HG02642 (cell line): Measurements from ENCODE around the gene MYO19.
"Not testable (repeated sequence)": the region's sequence is repeated elsewhere in the genome, so short reads cannot be mapped to it uniquely, and the experiment has no call there.

Source experiments
- ATAC-seq: cut with Tn5 transposase; IDR thresholded peaks from one replicate; pipeline ENCODE4 v1.9.1; 2021; ENCODE audit warnings: mild to moderate bottlenecking; ENCODE audit not compliant: unreplicated experiment, poor library complexity

MYO19 gene

GRCh38 chr17:36532435-36532975 lies 2.2 kb downstream of the MYO19 start:
- no peak for ATAC-seq

GRCh38 chr17:36529121-36529520 lies 5.5 kb downstream of the MYO19 start:
- no peak for ATAC-seq

- no peak for ATAC-seq
Measured at GRCh38 chr17:36527621-36528250, 6.9 kb downstream of the MYO19 start.

GRCh38 chr17:36525888-36526287 lies 8.8 kb downstream of the MYO19 start:
- ATAC-seq = no peak

- ATAC-seq = no peak
Measured at GRCh38 chr17:36525113-36525512, 9.6 kb downstream of the MYO19 start.

DNA sequence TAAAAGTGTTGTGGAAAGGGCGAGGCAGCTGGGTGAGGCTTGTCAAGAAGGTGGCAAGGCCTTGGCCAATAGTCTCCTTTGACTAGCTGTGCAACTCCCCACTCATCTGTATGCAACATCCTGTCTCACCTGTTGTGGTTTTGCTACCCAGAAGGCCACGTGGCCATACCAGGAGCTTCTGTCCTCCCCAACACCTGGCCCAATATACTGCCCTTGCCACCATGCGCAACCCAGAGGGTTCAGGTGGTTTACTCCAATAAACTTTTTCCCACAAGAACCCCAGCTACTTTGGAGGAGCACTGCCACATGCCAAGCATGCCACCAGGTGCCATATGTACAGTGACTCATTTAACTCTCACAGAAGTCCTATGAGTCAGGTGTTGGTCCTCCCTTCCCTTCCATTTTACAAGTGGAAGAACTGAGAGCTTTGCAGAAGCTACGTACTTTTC lies 10.2 kb downstream of the MYO19 start:
- no peak for ATAC-seq

GRCh38 chr17:36523113-36523512 lies 11.6 kb downstream of the MYO19 start:
- no peak for ATAC-seq

DNA sequence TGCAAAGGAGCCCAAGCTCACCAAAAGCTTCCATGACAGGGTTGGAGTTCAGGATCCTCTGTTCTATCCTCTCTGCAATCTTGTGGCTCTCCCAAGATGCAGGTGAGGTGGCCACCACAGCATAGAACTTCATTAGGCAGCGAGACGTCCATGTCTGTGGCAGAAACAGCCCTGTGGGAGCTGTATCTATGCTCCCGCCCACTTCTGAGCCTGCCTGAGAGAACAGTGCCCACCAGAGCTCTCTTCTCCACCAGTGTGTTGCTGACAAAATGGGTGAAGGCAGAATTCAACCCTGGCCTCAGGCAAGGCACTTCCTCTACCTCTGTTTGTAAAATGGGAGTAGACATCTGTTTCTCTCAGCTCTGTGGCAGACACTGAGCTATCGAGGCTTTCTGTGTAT lies 18.8 kb downstream of the MYO19 start:
- no peak for ATAC-seq

DNA sequence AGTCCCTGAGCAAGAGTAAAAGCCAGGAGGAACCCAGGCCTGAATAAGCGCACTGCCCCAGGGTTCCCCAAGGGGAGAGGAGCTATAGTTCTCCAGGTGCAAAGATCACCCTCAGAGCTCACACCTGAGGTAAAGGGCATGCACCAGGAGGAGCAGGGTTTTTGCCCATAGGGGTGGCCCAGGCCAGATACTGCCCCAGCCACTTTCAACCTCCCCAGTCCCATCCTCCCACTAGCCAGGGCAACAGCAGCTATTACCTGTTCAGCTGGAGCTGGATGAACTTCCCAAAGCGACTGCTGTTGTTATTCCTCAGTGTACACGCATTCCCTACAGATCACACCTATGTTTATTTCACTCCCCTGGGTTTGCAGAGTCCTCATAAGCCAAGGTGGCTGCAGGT lies 19.8 kb downstream of the MYO19 start:
- ATAC-seq = no peak

- ATAC-seq = no peak
Measured at GRCh38 chr17:36512641-36513040, 22.0 kb downstream of the MYO19 start.

DNA sequence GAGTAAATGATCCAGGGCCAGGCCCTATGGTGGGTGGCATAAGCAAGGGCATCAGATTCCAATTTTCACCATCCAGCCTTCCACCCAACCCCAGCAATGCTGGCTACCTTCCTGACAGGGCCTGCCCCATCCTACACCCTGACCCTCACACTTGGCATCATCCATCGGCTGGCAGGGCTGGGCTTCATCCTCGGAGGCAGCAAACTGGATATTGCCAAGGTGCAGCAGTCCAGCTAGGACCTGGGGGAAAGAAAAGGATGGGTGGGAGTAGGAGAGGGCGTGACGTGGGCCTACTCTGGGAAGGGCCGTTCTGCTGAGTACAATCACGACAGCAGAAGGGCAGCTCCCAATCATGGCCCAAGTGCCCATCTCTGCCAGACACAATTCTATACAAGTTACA lies 23.5 kb downstream of the MYO19 start:
- no peak for ATAC-seq

- no peak for ATAC-seq
Measured at GRCh38 chr17:36510636-36511035, 24.0 kb downstream of the MYO19 start.

DNA sequence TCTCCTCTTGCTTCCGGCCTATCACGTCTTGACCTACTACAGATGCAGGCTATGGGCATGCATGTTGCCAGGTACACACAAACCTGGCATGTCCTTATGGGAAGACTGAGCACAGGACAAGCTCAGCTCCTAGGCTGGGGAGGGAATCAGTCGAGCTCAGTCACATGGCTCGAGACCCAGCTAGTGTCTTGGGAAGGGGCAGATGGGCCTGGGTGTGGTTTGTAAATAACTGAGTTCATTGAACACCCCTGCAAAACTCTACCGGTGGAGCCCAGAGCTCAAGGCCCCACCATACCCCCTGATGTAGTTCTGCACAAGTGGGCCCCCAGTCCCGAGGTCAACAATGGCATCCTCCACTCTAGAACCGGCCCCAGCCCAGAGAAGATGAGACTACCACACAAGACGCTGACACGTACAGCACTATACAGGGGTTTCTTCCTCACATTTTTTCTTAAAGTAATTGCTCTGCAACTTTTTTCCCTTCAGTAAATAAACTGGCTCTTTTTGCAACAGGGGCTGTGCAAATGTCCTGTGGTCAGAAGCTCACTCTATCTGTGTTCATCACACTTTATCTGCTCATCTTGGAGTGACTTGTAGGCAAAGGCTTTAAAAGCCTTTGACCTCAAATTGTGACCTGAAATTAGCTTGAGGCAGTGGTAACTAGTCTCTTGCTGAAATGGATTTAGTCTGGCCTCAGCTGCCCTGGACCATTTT lies 25.2 kb downstream of the MYO19 start:
- ATAC-seq = no peak

DNA sequence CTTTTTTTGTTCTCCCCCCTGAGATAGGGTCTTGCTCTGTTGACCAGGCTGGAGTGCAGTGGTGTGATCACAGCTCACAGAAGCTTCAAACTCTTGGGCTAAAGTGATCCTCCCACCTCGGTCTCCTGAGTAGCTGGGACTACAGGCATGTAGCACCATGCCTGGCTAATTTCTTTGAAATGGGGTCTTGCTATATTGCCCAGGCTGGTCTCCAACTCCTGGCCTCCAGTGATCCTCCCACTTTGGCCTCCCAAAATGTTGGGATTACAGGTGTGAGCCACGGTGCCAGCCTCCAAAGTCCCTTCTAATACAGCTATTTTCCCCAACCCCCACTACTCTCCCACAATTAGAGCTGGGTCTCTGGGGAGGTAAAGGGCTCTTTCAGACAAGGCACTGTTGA lies 26.2 kb downstream of the MYO19 start:
- not testable (repeated sequence) for ATAC-seq

DNA sequence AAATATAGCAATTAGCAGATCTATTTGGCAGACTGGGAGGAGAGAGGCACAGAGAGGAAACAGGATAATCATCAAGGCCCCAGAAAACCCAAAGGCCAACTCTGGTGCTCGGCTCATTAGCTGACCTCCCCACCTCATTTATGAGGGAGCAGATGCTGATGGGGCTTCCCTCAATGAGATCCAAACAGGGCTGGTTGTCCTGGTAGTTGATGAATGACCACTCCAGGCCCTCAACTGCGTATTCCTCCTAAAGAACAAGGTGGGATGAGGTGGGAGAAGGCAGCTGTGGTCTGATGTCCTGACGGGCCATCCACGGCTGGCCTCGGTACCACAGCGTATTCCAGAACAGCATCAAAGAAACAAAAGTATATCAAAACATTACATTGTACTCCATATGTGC lies 27.4 kb downstream of the MYO19 start:
- no peak for ATAC-seq

DNA sequence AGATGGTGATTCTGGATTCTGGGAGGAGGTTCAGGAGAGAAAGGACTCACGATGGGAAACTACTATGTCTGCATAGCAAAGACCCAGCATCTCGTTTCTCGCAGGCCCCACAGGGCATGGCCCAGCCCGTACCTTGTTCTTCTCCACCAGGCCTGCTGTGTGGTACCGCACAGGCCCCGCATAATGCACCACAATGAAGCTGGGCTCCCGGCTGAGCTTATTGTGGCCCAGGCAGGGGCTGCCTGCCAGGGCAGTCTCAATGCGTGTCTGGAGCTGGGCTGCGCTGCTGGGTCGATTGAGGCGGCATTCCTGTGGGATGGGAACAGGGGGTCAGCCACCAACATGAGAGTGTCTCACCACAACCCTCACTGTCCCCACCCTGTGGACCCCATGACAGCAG lies 27.8 kb downstream of the MYO19 start:
- ATAC-seq = no peak

DNA sequence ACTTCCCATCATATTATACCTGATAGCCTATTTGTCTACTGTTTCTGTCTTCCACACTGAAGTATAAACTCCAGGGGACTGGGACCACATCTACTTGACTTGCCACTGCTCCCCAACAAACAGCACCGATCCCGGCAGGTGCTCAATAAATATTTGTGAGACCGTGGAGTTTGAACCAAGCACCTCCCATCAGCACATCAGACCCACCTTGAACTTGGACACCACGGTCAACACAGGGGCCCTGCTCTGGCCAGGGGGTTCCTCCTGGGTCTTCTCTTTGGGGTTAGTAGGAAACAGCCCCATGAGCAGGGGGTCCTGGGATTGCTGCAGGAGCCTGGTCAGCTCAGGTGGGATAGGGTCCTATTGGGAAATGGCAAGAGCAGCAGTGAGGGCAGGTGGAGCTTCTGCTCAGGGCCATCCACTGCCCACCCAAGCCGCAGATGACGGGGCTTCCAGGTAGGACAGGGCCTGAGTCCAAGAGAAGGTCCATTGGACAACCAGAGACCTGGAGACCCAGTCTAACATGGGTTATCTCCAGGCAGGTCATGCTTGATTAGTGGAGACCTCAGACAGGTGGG lies 28.3 kb downstream of the MYO19 start:
- no peak for ATAC-seq

GRCh38 chr17:36505171-36505570 lies 29.5 kb downstream of the MYO19 start:
- ATAC-seq = no peak

GRCh38 chr17:36504156-36504545 lies 30.5 kb downstream of the MYO19 start:
- ATAC-seq = no peak

GRCh38 chr17:36503456-36504155 lies 31.1 kb downstream of the MYO19 start:
- ATAC-seq = no peak

- ATAC-seq = no peak
Measured at GRCh38 chr17:36501963-36502362, 32.7 kb downstream of the MYO19 start.
